ENCODE measurements around the gene MTG1.
A peak's percentile ranks its signal among the peaks of the same experiment; 100 is the strongest.
"Not testable (repeated sequence)": the region's sequence is repeated elsewhere in the genome, so short reads cannot be mapped to it uniquely, and the experiment has no call there.

MTG1 gene

GRCh38 chr10:133359554-133359971, 34.4 kb upstream of the MTG1 start:
- DNase-seq, result peak; percentile 37 to 70 (median 53)

GRCh38 chr10:133359972-133360610, 33.9 kb upstream of the MTG1 start:
- no peak for DNase-seq

DNA sequence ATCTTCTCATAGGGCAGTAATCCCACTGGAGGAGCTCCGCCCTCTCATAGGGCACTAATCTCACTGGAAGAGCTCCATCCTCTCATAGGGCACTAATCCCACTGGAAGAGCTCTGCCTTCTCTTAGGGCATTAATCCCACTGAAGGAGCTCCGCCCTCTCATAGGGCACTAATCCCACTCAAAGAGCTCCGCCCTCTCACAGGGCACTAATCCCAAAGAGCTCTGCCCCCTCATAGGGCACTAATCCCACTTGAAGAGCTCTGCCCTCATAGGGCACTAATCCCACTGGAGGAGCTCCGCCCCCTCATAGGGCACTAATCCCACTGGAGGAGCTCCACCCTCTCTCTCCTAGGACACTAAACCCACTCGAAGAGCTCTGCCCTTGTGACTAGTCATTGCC, 32.7 kb upstream of the MTG1 start:
- DNase-seq, result no peak

DNA sequence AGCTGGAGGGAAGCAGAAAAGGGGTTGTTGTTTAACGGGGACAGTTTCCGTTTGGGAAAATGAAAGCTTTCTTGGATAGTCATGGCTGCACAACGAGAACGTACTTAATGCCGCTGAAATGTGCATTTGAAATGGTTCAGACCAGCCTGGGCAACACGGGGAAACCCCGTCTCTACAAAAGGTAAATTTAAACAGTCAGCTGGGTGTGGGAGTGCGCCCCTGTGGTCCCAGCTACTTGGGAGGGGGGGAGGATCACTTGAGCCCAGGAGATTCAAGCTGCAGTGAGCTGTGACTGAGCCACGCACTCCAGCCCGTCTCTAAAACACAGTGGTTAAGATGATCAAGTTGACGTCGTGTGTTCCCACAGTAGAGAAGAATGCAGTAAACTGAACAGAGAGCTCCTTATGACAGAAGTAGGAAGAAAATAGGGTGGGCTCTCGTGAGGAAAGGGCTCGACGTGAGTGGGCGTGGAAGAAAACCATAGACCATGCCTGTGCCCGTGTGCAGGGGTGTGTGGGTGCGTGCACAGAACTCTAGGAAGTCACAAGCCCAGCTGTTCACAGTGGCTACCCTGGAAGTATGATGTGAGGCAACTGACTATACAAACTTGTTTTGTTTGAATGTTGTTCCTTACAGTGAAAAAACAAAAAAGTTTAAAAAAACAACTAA, 32.0 kb upstream of the MTG1 start:
- no peak for DNase-seq

GRCh38 chr10:133362846-133363245, 31.1 kb upstream of the MTG1 start:
- DNase-seq, result no peak

- no peak for DNase-seq
Measured at GRCh38 chr10:133364645-133365431, 29.1 kb upstream of the MTG1 start.

- DNase-seq, result no peak
Measured at GRCh38 chr10:133365461-133366129, 28.4 kb upstream of the MTG1 start.

GRCh38 chr10:133366130-133366478, 27.9 kb upstream of the MTG1 start:
- no peak for DNase-seq

- no peak for DNase-seq
Measured at GRCh38 chr10:133366751-133367150, 27.2 kb upstream of the MTG1 start.

GRCh38 chr10:133367461-133367860, 26.5 kb upstream of the MTG1 start:
- not testable (repeated sequence) for DNase-seq

DNA sequence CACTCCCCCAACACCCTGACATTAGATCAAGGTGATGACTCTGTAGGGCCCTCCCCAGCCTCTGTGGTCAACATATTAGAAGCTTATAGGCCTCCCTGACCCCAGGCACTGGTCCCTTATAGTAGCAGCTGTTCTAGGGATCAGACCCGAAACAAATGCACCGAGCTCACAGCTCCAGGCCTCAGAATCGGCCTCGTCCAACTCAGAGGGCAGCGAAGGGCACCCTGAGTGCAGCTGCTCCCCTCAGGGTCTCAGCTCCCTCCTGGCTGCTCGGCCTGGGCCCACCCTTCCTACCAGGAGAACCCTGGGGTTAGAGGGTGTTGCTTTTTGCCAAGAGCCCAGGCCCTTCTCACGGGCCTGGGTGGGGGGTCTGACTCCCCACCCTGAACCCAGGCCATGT, 25.8 kb upstream of the MTG1 start:
- DNase-seq, result no peak

DNA sequence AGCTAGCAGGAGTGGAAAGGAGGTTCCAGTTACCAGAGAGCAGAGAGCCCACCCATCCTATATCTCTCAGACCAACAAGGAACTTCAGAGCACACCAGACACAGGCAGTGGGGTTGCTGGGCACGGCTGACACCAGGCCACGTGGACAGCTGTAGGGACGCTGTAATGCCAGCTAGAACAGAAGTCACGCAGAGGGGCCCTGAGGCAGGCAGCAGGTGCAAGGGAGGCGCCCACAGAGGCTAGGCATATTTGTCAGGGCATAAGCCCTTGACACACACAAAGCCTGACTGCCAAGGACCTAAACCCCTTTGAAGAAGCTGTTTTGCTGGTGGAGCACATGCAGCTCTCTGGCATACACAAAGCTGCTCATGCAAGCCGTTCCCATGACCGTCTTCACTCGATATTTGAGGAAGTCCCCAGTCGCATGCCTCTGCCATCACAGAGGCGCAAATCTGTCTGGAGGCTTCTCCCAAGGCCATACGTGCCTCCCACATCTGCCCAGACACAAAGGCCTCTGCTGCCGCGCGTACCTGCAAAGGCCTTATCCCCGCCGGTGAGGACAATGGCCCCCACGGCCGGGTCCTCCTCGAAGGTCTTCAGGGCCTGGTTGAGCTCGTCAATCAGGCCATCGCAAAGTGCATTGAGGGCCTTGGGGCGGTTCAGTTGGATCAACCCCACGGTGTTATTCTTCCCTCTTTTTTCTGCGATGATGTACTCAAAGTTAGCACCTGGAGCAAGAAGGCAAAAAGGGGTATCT, 23.7 kb upstream of the MTG1 start:
- no peak for DNase-seq

- DNase-seq, result no peak
Measured at GRCh38 chr10:133372507-133372906, 21.4 kb upstream of the MTG1 start.

DNA sequence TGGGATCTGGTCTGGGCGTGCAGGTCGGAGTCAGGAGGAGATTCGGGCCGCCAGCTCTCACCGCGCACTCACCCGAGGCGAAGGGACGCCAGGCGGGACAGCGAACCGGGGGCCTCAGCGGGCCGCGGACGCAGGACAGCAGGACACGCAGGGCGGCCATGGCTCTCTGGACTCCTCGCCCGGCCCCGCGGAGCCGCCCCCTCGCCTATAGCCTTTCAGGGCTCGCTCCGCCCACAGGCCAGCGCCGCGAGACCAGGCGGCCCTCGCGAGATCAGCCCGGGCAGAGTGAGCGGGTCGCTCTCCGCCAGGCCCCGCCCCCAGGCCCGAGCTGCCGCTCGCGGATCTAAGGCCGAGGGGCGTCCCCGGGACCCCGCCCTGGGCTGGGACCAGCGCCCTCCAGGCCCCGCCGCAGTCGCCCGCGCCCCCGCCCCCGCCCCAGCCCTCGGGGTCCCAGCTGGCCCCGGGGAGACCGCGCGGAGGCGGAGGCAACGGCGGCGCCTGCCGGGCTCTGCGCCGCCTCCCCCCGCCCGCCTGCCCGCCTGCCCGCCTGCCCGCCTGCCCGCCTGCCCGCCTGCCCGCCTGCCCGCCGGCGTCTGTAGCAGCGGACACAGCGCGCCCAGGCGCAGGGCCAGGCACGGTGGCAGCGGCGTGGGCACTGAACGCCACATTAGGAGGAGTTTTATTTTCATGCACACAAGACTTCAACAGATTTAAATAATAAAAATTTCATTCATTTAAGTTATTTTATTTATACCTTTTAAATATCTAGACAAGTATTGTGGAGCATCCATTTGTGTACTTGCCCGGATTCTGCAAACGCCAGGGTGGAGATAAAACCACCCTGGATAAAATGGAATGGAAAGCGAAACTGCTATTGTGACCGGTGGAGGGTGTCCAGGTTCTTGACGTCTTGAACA, 20.5 kb upstream of the MTG1 start, which contains the start of gene ECHS1:
Gene ECHS1 (minus strand): TSS at position 181 of the 917 bp plus-strand sequence. CDS start 21 bp downstream, at position 160.
- peak; percentile 83 to 90 (median 87) for DNase-seq

DNA sequence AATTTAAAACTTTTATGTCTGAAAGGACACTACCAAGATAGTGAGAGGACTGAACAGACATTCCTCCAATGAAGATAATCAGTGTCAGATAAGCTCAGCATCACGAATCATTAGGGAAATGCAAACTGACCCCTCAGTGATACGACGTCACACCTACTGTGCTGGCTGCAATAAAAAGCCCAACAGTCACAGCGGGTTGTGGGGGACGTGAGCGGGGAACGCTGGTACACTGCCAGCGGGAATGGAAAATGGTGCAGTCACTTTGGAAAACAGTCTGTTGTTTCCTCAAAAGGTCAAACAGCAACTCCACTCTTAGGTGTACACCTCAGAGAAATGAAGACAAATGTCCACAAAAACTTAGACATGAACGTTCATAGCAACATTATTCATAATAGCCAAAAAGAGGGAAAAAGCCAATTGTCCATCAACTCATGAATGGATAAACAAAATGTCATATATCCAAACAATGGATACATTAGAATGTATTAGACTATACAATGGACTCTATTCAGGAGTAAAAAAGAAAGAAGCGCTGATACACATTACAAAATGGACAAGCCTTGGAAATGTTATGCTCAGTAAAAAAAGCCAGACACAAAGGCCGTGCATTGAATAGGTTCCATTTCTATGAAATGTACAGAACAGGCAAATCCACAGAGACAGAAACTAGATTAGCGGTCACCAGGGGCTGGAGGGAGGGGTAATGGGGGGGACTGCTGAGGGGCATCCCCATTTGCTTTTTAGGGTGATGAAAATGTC, 18.4 kb upstream of the MTG1 start:
- DNase-seq, result no peak

GRCh38 chr10:133376183-133376582, 17.8 kb upstream of the MTG1 start:
- not testable (repeated sequence) for DNase-seq

- no peak for DNase-seq
Measured at GRCh38 chr10:133377025-133377817, 16.7 kb upstream of the MTG1 start.

- no peak for DNase-seq
Measured at GRCh38 chr10:133377818-133378250, 16.1 kb upstream of the MTG1 start.

GRCh38 chr10:133378251-133379096, 15.5 kb upstream of the MTG1 start:
- peak in 2 of 3 experiments; percentile 59 to 60 for DNase-seq

All from NCI-H1417 (cell line).